GM18508 (cell line): ENCODE results near the gene TRIM67.
"Not testable (repeated sequence)": the region's sequence is repeated elsewhere in the genome, so short reads cannot be mapped to it uniquely, and the experiment has no call there.

Source experiments
- ATAC-seq: cut with Tn5 transposase; IDR thresholded peaks from one replicate; pipeline ENCODE4 v1.9.1; 2021; ENCODE audit warnings: moderate number of reproducible peaks; ENCODE audit not compliant: insufficient read depth, unreplicated experiment

TRIM67 gene

GRCh38 chr1:231161667-231162296 is at the start of gene TRIM67:
Gene TRIM67 (plus strand): TSS chr1:231162058. CDS start chr1:231162970, 912 bp downstream.
- no peak for ATAC-seq

GRCh38 chr1:231116738-231117137 is 45.1 kb upstream of the TRIM67 start:
- ATAC-seq = no peak

GRCh38 chr1:231118704-231119453 is 43.0 kb upstream of the TRIM67 start:
- no peak for ATAC-seq

- ATAC-seq = no peak
These were observed 40.3 kb upstream of the TRIM67 start for GRCh38 chr1:231121533-231121932.

- ATAC-seq = no peak
These were observed 39.7 kb upstream of the TRIM67 start for GRCh38 chr1:231122143-231122542.

GRCh38 chr1:231124746-231125145 is 37.1 kb upstream of the TRIM67 start:
- ATAC-seq = no peak

- no peak for ATAC-seq
These were observed 35.8 kb upstream of the TRIM67 start for GRCh38 chr1:231125972-231126580.

DNA sequence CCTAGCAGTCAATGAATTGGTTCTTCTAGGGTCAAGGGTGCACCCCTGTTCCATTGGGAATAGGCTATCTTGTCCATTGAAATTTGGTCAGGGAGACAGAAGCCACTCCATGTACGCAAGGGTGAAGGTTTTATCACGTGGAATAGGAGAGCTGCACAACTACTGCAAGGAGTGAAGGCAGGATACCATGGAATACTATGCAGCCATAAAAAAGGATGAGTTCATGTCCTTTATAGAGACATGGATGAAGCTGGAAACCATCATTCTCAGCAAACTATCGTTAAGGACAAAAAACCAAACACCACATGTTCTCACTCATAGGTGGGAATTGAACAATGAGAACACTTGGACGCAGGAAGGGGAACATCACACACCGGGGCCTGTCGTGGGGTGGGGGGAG is 34.8 kb upstream of the TRIM67 start:
- not testable (repeated sequence) for ATAC-seq

DNA sequence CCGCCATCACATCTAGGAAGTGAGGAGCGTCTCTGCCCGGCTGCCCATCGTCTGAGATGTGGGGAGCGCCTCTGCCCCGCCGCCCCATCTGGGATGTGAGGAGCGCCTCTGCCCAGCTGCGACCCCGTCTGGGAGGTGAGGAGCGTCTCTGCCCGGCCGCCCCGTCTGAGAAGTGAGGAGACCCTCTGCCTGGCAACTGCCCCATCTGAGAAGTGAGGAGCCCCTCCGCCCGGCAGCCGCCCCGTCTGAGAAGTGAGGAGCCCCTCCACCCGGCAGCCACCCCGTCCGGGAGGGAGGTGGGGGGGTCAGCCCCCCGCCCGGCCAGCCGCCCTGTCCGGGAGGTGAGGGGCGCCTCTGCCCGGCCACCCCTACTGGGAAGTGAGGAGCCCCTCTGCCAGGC is 33.4 kb upstream of the TRIM67 start:
- not testable (repeated sequence) for ATAC-seq

DNA sequence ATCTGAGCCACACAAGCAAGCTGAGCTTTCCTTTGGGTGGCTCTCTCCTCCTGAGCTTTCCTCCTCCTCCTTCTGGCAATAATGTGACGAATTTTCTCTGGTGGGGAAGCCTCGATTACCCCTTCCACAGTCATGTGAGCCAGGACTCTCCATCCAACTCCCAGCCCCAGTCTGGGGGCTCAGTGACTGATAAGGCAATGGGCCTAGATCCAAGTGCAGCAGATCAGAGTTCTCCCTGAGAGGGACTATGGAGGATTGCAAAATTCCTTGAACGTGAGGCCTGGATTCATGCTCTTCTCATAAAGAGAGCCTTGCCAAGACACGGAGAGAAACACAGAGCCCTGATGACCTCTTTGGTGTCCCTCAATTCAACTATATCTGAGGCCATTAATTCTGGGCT is 31.3 kb upstream of the TRIM67 start:
- ATAC-seq = no peak

DNA sequence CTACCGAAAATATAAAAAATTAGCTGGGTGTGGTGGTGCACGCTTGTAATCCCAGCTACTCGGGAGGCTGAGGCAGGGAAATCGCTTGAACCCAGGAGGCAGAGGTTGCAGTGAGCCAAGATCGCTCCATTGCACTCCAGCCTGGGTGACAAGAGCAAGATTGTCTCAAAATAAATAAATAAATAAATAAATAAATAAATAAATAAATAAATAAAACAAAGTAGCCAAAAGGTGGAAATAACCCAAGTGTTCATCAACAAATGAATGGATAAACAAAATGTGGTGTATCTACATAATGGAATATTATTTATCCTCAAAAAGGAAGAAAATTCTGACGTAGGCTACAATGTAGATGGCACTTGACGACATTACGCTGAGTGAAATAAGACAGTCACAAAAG is 29.3 kb upstream of the TRIM67 start:
- ATAC-seq = not testable (repeated sequence)

- no peak for ATAC-seq
These were observed 27.2 kb upstream of the TRIM67 start for GRCh38 chr1:231134624-231135023.

GRCh38 chr1:231138236-231138635 is 23.6 kb upstream of the TRIM67 start:
- ATAC-seq = no peak

DNA sequence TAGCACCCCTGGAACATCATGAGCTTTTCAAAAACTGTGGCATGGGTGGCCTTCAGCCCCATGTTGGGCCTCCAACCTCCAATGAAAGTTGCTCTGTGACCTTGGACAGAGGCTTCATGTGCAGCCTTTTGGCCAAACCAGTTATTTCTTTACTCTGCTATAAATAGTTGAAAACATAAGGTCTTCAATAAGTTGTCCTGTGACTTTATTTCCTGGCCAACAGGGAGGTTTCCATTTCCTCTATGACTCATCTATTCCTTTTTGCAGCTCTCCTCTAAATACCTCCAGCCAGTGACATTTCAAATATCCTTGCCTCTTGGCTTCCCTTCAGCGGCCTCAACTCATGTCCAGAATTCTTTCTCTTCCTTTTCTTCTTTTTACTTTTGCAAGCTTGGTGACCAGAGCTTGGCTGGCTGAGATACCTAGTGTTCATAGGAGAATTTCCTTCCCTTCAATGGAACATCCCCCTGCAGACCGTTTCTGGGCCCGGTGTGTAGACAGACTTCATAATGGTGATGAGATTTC is 22.7 kb upstream of the TRIM67 start:
- no peak for ATAC-seq

GRCh38 chr1:231139659-231140654 is 21.9 kb upstream of the TRIM67 start:
- ATAC-seq = no peak

DNA sequence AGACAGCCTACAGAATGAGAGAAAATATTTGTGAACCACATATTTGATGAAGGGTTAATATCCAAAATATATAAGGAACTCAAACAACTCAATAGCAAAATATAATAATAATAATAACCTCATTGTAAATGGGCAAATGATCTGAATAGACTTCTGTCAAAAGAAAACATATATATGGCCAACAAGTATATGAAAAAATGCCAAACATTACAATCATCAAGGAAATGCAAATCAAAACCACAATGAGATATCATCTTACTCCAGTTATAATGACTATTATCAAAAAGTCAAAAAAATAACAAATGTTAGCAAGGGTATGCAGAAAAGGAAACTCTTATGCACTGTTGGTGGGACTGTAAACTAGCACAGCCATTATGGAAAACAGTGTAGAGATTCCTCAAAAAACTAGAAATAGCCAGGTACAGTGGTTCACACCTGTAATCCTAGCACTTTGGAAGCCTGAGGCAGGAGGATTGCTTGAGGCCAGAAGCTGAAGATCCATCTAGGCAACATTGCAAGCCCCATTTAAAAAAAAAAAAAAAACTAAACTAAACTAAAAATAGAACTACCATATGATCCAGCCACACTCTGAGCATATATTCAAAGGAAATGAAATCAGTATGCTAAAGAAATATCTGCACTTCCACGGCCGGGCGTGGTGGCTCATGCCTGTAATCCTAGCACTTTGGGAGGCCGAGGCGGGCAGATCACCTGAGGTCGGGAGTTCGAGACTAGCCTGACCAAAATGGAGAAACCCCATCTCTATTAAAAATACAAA is 17.3 kb upstream of the TRIM67 start:
- ATAC-seq = no peak

DNA sequence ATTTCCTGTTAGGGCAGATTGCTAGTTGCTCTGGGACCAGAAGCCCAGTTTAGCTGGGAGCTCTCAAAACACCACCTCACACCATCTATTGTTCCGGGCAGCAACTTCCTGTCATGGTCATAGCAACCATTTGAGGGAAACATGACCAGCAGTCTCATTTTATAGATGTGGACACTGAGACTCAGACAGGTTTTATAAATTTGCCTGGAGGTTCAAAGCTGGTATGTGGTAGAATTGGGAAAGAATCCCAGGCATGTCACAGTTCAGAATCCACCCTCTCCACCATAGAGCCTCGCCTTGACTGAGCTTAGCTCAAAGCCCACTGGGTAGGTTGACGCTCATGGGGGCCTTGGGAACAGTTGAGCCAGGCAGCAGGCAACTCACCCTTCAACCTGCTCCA is 14.0 kb upstream of the TRIM67 start:
- no peak for ATAC-seq

DNA sequence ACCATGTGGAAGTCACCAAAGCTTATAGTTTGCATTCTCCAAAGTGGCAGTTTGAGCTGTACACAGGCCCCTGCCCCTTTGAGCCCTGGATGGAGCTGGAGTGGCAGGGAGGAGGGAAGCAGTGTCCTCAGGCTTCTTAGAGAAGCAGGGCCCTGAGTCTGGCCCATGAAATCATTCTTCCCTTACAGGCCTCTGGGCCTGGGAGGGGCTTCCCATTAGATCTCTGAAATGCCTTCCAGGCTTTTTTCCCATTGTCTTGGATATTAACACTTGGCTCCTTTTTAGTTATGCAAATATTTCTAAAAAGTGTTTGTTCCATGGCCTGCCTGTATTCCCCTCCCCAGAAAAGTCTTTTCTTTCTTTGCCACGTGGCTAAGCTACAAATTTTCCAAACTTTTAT is 10.0 kb upstream of the TRIM67 start:
- no peak for ATAC-seq

DNA sequence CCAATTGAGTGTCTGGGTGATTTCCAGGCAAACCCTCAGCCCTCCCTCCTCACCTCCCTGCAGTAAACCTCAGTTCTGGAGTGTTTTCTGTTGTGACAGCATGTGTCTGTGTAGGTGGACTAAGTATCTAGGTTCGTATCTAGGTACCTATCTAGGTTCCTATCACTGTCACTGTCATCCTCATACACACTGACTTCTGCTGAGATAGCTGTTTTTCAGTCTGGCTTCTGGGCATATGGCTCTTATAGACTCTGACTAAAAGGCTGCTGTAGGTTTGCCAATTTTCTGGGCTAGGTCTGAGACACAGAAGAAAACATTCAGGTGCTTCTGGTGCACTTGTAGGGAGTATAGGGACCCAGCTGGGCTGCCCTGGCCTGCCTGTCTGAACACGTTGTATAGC is 8.1 kb upstream of the TRIM67 start:
- no peak for ATAC-seq
